NCI-H446 treated with DMSO at 0.1 percent for 48 hours (cell line): ENCODE data around the gene GATB.

ENCODE experiments used
- DNase-seq: peaks from one replicate; lab custom pipeline; 2025; lab: John Stamatoyannopoulos, UW

GATB gene

DNA sequence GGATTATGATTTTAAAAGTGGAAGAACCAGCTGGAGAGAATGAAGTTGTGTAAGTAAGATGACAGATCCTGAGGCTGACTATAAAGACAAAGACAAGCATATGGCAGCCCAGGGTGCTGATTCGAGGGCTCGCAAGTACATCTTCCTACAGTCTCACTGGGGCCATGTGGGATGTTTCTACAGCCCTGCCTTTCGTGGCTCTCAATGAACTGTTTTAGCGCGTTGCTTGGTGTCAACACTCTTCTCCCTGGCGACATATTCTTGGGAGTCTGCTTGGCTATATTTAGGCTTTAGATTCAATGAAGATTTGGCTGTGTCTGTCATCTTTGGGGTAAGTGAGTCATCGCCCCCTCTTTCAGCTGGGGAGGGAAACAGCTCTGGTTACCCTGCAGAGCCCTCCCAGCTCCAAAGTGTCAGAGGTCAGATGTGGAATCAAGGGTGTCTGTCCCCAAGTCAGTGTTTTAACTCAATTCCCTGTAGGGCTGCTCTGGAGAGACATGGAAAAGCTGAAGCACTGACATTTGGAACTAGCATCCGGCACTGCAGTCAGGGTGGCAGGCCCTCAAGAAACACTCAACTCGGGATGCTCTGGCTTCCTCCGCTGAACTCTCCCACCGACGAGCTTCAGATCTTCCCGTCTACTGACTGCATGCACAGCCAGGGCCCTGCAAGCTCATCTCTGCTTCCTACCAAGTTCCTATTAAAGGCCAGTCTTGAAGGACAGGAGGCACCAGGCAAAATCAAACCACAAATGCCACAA, 65.7 kb downstream of the GATB start:
- no peak for DNase-seq

DNA sequence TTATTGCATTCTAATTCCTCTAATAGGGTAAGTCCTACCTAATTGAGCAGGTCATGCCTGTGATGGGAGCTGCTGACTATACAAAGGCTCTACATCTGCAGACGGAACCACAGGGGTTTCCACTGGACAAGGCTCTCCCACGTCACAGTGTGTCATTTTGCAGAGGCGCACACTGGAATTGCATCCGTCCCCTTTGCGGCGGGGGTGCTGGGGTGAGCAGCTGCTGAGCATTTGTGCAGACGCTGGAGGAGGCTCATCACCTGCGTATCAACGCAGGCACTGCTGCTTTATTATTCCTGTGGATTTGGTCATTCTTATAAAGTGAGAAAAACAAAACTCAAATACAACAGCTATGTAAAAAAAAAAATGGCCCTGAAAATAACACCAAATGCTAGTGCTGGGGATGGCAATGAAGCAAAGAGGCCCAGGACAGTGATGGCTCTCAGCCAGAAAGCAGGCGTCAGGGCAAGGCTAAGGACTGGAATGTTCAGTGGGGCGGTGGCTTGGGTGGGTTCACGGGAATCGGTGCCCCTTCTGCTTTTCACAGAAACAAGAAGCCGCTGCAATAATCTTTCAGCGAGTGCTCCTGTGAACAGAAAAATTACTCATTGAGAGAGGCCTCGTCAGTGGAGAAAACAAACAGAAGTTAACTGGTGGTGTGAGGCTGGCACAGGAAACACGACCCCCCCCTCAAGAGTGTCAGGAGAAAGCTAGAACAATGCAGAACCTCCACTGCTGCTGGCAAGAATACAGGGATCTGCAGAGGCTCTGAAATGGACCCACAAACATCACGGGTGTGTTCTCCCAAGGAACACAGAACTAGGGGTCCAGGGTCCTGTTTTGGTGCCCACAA, 67.8 kb downstream of the GATB start:
- DNase-seq: no peak

DNA sequence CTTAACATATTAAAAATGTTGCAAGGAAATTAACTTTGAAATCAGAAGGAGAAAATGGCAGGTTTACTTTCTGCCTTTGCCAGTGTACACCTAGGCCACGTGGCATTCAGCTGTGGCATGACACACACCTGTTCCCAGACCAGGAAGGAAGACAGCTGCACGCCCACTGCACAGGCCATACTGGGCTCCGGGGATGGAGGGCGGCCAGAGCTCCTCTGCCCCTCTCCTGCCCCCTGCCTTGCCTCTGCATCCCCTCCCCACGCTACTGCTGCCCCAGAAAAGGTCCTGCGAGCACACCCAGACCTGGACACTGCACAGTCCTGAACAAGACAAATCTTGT, 68.4 kb downstream of the GATB start:
- no peak for DNase-seq

DNA sequence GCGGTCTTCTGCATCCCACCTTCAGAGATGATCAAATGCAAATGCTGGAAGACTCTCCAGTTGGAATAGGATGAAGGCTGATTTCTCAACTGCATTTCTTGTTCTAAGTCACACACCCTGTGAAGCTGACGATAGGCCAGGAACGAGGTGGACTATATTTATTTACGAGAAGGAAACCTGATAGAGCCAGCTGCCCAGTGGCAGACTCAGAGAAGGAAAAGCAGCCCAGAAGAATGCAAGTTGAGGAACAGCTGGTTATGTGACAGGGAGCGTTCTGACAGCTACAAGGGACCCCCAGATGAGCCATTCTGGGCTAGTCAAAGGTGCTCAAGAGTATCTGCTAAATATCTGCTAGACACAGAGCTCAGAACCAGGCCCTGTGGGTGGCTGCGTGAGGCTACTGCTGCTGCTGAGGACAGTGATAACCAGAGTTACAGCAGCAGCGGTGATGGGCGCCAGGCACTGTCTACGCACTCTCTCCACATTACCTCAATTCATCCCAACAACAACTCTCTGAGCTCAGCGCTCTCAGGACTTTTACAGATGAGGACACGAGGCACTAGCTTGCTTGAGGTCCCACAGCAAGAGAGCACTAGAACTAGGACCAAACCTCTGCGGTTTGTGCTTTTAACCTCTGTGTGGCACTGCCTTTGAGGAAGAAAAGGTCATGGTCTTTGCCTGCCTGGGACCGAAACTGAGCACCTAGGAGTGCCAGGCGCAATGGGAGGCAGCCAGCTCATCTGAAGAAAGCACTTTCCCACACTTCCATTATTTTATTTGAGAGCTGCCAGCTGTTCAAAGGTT, 69.0 kb downstream of the GATB start:
- DNase-seq: no peak

DNA sequence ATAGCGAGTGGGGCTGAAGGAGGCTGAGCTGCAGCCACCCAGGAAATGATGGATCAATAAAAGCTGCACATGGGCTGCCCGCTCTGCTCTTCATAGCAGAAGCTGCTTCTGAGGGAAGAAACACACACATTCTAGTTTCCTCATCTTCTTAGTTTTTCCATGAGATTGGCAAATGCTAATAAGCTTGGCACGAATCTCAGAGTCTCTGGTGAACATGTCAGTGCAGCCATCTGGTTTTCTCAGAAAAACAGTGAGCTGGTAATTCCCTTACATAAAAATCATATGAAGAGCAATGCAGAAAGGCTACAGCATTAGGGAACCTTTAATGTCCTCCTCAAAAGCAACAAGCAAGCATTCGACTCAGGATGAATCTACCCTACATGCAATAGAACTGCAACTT, 69.9 kb downstream of the GATB start:
- DNase-seq: no peak

DNA sequence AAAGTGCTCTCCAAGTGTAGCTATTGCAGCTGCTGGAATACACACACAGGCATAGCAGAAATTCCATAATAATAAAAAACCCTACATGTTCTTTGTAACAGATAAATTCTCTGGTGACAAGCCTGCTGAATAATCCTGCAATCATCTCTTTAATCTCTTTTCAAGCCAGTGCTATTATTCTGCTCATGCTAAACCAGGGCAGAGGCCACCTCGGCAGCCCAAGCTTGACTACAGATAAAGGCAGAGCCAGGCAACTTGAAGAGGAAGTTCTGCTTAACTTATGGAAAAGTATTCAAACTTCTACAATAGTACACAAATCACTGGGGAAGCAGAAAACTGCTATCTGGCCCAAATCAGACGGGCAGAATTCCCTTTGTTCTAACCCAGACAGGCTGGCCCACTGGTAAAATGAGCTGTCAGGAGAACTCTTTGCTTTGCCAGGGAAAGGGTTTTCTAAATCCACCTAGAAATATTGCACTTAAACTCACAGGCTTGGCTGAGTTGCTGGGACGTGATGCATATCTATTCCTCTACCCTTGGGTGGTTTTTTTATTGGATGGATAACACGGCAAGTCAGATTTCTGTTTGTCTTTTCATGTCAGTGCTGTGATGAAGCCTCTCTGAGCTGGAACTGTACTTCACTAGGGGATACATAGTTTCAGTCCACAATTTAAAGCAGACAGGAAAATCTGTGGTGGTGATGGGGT, 70.5 kb downstream of the GATB start:
- no peak for DNase-seq

DNA sequence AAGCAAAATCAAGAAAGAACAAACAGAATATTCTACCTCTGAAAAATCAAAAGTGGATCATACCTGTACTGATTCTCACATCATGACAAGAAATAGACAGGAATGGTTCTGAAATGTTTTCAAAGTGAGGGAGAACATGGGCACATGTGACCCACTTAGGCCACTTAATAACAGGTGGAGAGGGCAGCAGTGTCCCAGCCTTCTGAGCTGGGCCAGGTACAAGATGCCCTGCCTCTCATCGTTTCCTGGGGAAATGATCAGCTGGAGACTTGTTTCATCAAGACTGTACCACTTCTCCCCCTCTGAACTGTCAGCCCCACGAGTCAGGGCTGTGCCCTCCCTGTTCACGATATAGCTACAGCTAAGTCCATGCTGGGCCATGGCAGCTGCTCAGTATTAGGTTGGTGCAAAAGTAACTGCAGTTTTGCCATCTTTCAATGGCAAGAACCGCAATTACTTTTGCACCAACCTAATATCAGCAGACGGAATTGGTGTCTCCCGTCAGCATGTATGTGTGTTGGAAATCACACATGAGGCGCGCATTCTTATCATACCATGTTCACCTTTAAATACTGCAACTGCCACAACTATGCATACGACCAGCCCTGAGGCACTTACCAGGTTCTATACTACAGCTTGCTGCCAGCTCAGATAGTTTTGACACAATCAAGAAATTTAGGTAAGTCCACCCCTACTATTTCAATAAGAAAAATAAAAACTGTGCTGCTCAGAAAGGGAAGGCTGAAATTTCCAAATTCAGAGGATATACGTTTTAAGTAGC, 71.4 kb downstream of the GATB start:
- DNase-seq: no peak

DNA sequence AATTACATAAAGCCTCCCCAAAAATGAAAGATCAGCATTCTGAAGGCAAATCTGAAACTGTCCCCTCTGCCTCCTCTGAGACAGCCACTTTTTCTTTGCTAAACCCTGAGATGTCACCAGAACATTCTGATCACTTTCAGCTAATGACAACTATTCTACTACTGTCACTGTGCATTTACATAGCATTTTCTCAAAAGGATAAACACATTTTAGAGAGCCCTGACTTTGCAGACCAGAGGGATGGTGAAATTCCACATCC, 72.1 kb downstream of the GATB start:
- DNase-seq: no peak

DNA sequence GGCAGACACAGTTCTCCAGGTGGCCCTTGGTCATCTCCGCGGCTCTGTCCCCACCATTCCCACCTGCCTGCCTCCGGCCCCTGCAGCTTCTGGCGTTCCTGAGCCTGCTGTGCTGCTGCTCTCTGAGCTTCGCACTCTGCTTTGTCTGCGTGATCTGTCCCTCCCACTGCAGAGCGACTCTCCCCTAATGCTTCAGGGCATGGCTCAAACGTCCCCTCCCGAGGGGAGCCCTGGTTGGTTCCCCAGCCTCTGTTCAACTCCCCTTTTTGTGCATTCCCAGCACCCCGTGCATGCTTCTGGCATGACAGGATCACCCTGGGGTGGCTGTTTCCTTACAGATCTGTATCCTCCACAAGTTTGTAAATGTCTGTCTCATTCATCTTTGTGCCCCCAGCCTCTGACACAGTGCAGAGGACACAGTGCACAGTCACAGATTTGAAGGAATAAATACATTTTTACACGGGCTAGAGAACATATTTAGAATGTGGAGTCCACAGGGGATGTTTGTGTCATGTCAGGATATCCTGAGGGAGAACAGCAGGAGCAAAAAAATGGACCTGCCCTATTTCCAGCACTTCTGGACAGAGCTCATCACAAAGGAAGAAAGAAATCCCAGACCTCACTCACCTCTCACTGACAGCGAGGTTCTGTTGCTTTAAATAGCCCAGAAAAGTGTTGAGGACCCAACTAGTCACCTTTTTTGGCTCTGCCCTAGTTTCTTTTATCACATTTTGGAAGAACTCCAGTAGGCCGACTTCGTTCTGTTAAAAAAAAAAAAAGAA, 72.6 kb downstream of the GATB start:
- DNase-seq: no peak

DNA sequence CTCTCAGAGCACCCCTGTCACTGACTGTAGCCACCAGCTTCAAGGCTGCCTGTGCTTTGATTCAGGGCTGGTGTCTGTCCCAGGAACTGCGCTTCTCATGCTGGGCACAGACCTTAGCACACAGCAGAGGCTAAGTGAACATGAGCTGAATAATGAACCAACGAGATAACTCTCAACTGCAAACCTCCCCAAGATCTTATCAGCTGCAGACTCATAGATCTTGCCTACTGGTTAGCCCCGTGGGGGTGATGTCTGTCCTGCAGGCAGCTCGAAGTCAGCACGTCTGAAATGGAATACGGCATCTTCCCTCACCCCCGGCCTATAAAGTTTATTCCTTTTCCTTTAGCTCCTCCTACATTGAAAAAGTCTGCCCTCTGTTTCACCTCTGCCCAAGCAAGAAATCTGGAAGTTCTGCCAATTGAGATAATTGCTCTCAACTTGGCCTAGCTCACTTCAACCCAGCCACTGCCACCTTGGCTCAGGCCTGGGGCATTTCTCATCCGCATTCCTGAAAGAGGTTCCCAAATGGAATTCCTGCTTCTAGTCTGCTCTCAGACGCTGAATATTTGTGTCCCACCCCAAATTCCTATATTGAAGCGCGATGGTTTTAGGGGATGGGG, 73.7 kb downstream of the GATB start:
- DNase-seq: no peak

DNA sequence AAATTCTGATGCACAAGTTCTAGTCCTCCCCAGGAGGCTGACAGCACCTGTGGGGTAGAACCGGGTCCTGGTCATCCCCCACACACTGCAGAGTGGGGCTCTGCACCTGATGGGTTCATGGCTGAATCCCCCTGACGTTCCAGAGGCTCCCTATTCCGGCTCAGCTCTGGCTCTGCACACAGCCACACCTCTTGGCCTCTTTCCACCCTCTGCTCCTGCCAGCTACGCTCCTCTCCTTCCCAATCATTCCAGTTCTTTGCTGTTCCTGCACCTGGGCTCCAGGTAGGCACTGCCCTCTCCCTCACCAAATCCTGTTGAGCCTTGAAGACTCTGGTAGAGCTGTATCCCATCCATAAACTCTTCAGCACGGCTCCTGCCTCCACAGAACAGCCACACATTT, 75.5 kb downstream of the GATB start:
- no peak for DNase-seq

DNA sequence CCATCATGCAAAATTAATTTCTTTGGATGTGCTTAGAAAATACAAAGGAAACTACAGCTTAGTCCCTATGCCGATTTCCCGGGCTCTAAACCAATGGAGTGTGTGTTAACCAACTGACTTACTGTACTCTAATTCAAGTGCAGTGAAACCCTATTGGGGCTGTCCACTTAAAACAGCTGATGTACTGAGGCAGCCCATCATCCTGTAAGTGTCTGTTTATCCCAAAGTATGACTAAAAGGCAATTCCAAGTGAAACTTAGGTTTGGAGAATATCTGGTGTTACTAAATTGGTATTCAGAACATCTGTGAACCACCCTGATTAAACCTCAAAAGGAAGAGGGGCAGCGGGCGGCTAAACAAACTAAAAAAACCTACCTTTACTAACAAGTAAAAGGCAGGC, 79.7 kb downstream of the GATB start:
- DNase-seq: no peak

DNA sequence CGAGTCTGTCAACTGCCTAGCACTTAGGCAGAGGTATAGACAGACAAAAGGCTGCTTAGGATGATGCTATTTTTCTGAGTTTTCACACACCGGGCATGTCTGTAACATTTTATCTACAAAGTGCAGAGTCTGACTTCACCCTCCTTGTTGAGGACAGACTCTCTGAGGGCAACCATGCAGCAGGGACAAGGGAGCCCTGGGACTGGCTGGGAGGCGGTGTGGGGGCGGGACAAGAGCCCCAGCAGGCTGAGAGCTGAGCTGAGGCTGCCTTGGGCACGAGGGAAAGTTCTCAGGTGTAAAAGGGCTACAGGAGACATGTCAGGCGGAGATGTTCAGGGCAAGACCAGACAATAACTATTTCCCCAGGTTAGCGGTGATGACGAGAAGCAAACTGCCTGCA, 81.6 kb downstream of the GATB start:
- DNase-seq: no peak

DNA sequence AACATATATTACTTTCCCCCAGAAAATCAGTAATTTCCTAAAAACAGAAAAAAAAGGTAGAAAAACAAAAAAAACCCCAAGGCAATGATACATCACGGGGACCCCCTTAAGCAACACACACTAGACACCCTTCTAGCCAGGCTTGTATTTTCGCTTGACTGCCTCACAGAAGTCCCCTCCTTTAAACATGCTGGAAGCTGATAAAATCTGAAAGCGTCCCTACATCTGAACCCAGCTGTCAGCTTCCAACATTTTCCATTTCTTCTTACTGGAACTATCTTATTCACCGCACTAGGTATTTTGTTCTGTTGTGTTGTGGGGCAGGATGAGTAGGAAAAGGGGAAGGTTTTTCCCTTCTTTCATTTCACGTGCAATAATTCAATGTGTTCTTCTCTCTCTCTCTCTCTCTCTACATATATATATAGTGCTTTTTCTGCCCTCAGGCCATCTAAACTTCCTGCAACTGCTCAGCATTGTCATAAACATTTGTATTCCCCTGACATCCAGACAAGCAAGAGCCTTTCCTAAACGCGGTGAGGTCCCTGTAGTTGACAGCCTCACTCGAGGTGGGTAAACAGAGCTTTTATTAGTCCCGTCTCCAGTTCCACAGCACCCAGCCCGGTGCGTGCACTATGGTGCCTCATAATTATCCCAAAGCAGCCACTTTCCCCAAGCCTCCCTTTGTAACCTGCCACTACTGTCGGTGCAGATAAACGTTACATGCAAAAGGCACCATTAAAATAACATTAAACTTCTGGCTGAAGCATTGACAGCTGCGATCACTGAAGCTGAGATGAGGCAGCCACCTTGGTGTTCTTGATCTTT, 82.5 kb downstream of the GATB start:
- no peak for DNase-seq

DNA sequence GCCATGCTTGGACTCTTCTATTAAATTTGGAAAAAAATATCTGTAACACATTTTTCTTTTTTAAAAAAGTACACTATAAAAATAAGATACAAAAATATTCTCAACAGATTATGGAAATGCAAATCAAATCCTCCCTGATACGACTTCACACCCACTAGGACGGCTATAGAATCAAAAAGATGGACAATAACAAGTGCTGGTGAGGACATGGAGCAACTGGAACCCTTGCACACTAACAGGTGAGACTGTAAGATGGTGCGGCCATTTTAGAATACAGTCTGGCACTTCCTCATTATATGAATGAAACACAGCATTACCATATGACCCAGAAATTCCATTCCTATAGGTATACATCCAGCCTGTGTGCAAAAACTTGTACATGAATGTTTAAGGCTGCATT, 83.6 kb downstream of the GATB start:
- no peak for DNase-seq

DNA sequence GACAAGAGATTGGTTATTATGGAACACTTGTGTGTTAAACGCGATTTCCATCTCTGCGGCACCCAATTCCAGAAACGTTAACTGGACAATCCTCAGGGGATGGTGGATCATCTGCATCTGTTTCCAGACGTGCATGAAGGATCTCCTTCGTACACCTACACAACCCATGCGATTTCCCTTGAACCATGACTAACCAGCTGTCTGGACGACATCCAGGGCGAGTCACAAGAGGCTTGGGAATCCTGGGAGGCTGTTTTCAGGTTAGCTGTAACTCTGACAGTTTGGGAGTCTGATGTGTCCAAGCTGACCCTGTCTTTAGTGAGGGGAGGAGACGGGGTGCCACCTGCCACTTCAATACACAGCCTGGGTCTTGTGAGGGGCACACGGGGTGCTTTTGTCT, 84.5 kb downstream of the GATB start:
- DNase-seq: no peak

DNA sequence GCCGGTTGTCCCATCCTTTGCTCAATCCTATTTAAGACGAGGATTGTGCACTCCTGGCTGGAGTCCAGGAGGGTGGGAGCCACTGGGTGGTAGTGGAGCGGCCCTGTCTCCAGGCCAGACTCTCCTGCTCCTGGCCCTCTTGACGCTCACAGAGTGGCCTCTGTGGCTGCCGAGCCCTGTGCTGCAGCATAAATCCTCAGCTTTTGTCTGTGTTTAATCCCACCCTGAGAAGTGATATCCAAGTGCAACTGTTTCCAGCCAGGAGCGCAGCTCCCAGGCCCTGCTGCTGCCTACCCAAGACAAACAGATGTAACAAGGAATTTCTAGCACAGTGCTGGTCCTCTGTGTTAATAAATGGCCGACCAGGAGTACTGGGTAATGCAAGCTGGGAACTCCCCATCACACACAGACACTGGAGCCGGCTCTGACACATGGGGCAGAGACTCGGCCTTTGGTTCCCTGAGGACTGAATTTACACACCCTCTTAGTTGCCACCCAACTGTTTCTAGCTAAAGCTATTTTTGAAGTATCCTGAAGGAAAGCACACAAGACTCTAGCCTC, 85.3 kb downstream of the GATB start:
- DNase-seq: no peak

DNA sequence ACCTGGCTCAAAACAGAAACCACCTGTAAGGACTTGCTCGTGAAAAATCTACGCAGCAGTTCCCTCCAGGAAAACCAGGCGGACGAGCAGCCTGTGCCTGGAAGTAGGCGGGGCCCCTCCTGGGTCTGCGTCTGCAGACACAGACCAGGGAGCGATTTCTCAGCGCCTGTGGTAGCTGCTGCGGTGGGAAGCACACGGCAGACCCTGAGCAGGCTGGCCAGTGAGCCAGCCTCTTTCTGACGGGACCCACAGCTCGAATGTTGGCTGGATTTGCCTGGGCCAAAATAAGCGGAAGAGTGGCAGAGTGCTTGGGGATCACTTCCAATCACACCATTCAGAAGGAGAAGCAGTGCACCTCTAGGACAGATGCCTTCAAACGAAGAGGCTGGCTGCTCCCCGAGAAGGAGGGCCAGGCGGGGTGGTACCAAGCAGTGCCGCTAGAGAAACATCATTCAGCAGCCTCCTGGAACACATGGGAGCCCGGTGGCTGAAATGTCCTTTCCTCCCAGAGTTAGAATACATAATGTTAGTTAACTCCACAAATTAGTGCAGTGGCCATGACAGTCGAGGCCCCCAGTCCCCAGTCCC, 85.9 kb downstream of the GATB start:
- no peak for DNase-seq
